Measurements from ENCODE around the gene SNHG17.
"Not testable (repeated sequence)": the region's sequence is repeated elsewhere in the genome, so short reads cannot be mapped to it uniquely, and the experiment has no call there.

DNA sequence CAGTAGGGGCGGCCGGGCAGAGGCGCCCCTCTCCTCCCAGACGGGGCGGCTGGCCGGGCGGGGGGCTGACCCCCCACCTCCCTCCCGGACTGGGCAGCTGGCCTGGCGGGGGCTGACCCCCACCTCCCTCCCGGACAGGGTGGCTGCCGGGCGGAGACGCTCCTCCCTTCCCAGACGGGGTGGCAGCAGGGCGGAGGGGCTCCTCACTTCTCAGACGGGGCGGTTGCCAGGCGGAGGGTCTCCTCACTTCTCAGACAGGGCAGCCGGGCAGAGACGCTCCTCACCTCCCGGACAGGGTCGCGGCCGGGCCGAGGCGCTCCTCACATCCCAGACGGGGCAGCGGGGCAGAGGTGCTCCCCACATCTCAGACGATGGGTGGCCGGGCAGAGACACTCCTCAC lies 26.4 kb upstream of the SNHG17 start:
- TF ChIP-seq, protein P1, sequence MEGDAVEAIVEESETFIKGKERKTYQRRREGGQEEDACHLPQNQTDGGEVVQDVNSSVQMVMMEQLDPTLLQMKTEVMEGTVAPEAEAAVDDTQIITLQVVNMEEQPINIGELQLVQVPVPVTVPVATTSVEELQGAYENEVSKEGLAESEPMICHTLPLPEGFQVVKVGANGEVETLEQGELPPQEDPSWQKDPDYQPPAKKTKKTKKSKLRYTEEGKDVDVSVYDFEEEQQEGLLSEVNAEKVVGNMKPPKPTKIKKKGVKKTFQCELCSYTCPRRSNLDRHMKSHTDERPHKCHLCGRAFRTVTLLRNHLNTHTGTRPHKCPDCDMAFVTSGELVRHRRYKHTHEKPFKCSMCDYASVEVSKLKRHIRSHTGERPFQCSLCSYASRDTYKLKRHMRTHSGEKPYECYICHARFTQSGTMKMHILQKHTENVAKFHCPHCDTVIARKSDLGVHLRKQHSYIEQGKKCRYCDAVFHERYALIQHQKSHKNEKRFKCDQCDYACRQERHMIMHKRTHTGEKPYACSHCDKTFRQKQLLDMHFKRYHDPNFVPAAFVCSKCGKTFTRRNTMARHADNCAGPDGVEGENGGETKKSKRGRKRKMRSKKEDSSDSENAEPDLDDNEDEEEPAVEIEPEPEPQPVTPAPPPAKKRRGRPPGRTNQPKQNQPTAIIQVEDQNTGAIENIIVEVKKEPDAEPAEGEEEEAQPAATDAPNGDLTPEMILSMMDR (IDR thresholded peaks at IDR 0.05; ENCODE audit: insufficient read depth, low read length) = not testable (repeated sequence)
- TF ChIP-seq POLR2AphosphoS5 (IDR thresholded peaks at IDR 0.05; ENCODE audit: low read depth) = not testable (repeated sequence)
